A673 (cell line): ENCODE measurements around the gene RER1. TPM values are rescaled to one million over a fixed set of nuclear protein-coding genes. Genes with fewer than 3 reads are reported as not detected.

Source experiments
- BruUV-seq: library from RNA; stranded (reverse); fragments of 400-500 nt; replicated peaks from 2 replicates; lab custom pipeline; 2021; lab: Mats Ljungman, UMichigan
- CTCF ChIA-PET: fragments of 300-600 bp; sonication (Branson Sonifier 250); formaldehyde crosslinking; loops from one replicate; lab custom pipeline; 2022; ENCODE audit warnings: antibody characterized with exemption; lab: Charles Lee
- POLR2A ChIA-PET: fragments of 300-600 bp; sonication (Branson Sonifier 250); formaldehyde crosslinking; loops from one replicate; lab custom pipeline; 2022; ENCODE audit warnings: antibody characterized with exemption; ENCODE audit not compliant: low non-redundant PET; lab: Charles Lee
- DNase-seq: peaks from one replicate; pipeline ENCODE4 v3.0.0-alpha.2; 2015; ENCODE audit warnings: low spot score
- H3K27ac ChIP-seq: fragments of 200-600 bp; sonication (generic); 2 replicates; pipeline ENCODE4 v1.5.1; 2016; ENCODE audit warnings: mixed run types, low read depth, mild to moderate bottlenecking, mixed read lengths, antibody characterized with exemption, low read length; ENCODE audit not compliant: poor library complexity, severe bottlenecking
- H3K27me3 ChIP-seq: fragments of 200-600 bp; sonication (generic); replicated peaks from 2 replicates; pipeline ENCODE4 v1.6.1; 2017; ENCODE audit warnings: mixed run types, low read depth, mild to moderate bottlenecking, mixed read lengths, antibody characterized with exemption, low read length; ENCODE audit not compliant: insufficient read depth, poor library complexity
- H3K36me3 ChIP-seq: fragments of 200-600 bp; sonication (generic); 2 replicates; pipeline ENCODE4 v1.6.1; 2016; ENCODE audit warnings: mixed run types, mild to moderate bottlenecking, mixed read lengths, antibody characterized with exemption, low read length; ENCODE audit not compliant: insufficient read depth, poor library complexity, severe bottlenecking
- H3K4me1 ChIP-seq: fragments of 200-600 bp; sonication (generic); 2 replicates; pipeline ENCODE4 v1.6.1; 2017; ENCODE audit warnings: mixed run types, mild to moderate bottlenecking, mixed read lengths, antibody characterized with exemption, low read length; ENCODE audit not compliant: insufficient read depth, poor library complexity, severe bottlenecking
- H3K4me3 ChIP-seq: fragments of 200-600 bp; sonication (generic); 2 replicates; pipeline ENCODE4 v1.5.1; 2016; ENCODE audit warnings: low read depth, mixed run types, mild to moderate bottlenecking, mixed read lengths, low read length; ENCODE audit not compliant: poor library complexity, severe bottlenecking
- H3K9me3 ChIP-seq: fragments of 200-600 bp; sonication (generic); 2 replicates; pipeline ENCODE4 v1.6.1; 2016; ENCODE audit warnings: mixed run types, low read depth, mild to moderate bottlenecking, mixed read lengths, antibody characterized with exemption, low read length; ENCODE audit not compliant: poor library complexity, severe bottlenecking
- EZH2 ChIP-seq: fragments of 200-600 bp; sonication (generic); IDR thresholded peaks from 2 replicates; pipeline ENCODE4 v1.6.1; 2017; ENCODE audit warnings: borderline replicate concordance, low read depth, mild to moderate bottlenecking, mixed read lengths, antibody characterized with exemption, low read length; ENCODE audit not compliant: poor library complexity, severe bottlenecking
- intact Hi-C: fragments of 100-400 bp; cut with micrococcal nuclease; formaldehyde crosslinking; loops from one replicate; pipeline ENCODE4 v1.10.0; 2022; ENCODE audit not compliant: unreplicated experiment
- total RNA-seq: library from RNA; stranded (reverse); gene quantifications from 2 replicates; pipeline ENCODE4 v1.2.3, GENCODE V29; 2021
- TF ChIP-seq, protein P1 (sequence below): fragments of 300-800, 200-600 bp; sonication (generic); conservative IDR thresholded peaks from 2 replicates; pipeline ENCODE4 v1.5.1; 2017; ENCODE audit warnings: low read depth, mild to moderate bottlenecking, antibody characterized with exemption, low read length, moderate library complexity, mixed read lengths

Gene RER1
- total RNA-seq, 1 experiment from 2014 or later = 154 TPM

DNA sequence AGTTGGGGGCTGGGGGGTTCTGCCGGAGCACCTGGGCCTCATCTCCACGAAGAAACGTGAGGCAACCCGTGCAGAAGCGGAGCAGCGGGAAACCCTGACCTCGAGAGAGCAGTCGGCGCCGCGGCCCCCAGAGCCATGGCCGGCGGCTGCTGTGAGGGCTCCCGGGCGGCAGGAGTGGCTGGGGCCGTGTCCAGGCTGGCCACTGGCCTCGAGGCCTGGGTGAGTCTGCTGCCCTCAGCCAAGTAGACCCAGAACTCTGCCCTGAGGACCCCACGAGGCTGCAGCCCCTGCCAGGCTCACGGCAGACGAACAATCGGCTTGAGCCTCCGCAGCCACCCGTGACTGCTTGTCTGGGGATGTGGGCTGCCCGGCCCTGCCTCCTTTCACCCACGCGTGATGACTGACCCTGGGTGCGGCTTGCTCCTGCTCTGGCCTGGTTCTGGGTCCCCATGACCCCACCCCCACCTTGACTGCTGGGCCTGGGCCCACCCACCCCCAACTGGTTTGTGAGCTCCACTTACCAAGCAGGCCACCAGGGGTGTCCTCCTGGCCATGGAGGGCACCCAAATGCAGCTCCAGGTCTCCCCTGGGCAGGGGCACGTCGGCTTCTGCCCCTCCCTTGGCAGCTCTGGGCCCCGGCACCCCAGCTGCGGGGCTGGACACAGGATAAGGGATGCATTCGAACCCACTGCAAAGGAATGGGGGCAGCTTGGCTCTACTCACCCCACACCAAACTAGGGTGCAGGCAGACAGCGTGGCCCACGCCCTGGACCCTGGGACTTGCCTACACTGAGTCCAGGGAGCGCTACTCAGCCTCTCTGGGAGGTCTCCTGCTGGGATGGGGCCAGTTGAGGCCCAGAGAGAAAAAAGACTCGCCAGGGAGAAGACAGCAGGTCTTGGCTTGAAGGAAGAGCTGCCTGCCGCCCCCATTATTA, 34.5 kb upstream of the RER1 start:
- no peak for DNase-seq
- H3K9me3 ChIP-seq = no peaks in the 10 kb centered on the region
- no peaks in the 10 kb centered on the region for H3K27me3 ChIP-seq
- no peak overlapping the region for H3K27ac ChIP-seq
- BruUV-seq = no TSS peak
- no peak overlapping the region for H3K4me3 ChIP-seq
- no peak for TF ChIP-seq EZH2
- TF ChIP-seq, protein P1, sequence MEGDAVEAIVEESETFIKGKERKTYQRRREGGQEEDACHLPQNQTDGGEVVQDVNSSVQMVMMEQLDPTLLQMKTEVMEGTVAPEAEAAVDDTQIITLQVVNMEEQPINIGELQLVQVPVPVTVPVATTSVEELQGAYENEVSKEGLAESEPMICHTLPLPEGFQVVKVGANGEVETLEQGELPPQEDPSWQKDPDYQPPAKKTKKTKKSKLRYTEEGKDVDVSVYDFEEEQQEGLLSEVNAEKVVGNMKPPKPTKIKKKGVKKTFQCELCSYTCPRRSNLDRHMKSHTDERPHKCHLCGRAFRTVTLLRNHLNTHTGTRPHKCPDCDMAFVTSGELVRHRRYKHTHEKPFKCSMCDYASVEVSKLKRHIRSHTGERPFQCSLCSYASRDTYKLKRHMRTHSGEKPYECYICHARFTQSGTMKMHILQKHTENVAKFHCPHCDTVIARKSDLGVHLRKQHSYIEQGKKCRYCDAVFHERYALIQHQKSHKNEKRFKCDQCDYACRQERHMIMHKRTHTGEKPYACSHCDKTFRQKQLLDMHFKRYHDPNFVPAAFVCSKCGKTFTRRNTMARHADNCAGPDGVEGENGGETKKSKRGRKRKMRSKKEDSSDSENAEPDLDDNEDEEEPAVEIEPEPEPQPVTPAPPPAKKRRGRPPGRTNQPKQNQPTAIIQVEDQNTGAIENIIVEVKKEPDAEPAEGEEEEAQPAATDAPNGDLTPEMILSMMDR = no peak
- ChIA-PET POLR2A (no interaction called here), CTCF (no interaction called here)
- intact Hi-C loops = no loop called here
- no peaks in the 10 kb centered on the region for H3K4me1 ChIP-seq
- no peaks in the 10 kb centered on the region for H3K36me3 ChIP-seq

DNA sequence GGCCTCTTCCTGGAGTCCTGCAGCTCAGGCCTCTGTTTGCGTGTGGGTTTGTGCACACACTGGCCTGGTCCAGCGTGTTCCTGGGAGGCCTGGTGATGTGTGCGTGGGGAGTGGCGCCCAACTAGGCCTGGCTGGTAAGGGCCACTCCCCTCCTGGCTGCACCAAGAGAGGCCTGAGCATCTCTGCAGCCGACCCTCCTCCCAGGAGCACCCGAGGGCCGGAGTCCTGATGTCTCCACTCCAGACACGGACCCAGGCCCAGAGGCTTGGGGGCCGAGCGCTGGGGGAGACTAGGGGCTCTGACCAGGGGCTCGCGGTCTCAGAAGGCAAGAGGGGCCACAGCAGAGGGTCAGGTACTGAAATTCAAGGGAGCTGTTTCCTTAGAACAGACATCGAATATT, 33.6 kb upstream of the RER1 start:
- DNase-seq = no peak
- Histone ChIP-seq H3K4me1 (no peaks in the 10 kb centered on the region), H3K4me3 (no peak overlapping the region), H3K27ac (no peak overlapping the region), H3K9me3 (no peaks in the 10 kb centered on the region), H3K36me3 (no peaks in the 10 kb centered on the region), H3K27me3 (no peaks in the 10 kb centered on the region)
- no peak for TF ChIP-seq EZH2
- TF ChIP-seq, protein P1 = no peak
- intact Hi-C loops = no loop called here
- BruUV-seq = no TSS peak
- CTCF ChIA-PET = no interaction called here
- POLR2A ChIA-PET = no interaction called here

DNA sequence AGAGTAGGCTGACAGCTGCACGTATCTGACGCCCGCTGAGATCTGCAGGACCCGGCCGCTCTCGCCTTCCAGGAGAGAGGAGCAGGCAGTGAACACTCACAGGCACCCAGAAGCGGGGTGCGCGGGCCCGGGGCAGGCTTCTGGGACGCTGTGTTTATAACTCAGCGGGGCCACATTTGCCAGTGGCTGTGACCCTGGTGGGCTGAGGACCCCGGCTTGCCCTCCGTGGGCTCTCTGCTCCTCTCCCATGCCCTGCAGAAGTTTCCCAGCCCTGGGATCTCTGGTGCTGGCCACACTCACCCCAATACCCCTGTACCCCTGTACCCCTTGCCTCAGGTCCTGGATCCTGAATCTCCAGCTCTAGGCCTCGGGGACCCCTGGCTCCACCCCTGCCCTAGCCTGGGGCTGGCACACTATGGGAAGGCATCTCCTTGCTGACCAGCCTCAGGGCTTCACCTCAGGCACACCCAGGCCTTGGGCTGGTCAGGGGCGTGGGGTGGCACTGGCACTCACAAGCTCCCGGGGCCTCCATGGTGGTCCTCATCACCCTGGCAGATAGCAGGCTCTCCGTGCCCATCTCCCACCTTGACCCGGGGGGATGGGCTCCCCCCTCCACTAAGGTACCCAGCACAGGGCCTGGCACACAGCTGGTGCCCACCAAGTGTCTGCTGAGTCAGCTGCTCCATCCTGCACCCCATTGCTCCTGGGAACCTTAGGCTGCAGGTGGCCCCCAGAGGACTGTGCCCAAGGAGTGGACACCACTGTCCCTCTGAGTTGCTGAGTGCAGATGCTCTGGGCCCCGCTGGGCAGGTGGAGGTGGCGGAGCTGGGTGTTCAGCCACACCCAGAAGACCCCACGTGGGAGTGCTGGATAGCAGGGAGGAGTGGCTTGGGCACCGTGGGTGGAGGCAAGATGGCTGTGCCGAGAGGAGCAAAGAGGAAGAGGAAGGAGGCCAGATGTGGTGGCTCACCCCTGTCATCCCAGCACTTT, 32.7 kb upstream of the RER1 start:
- intact Hi-C loops = no loop called here
- Histone ChIP-seq H3K27ac (no peak overlapping the region), H3K9me3 (peaks cover 2% of the 10 kb centered on the region), H3K36me3 (no peaks in the 10 kb centered on the region), H3K4me3 (no peak overlapping the region), H3K4me1 (no peaks in the 10 kb centered on the region), H3K27me3 (no peaks in the 10 kb centered on the region)
- no peak for DNase-seq
- BruUV-seq = no TSS peak
- POLR2A ChIA-PET = no interaction called here
- CTCF ChIA-PET = no interaction called here
- TF ChIP-seq, protein P1 = no peak
- TF ChIP-seq EZH2 = no peak
